HG02884 (cell line): Measurements from ENCODE around the gene IL17C.

Experiments
- ATAC-seq: cut with Tn5 transposase; IDR thresholded peaks from one replicate; pipeline ENCODE4 v1.9.1; 2021; ENCODE audit warnings: mild to moderate bottlenecking, moderate library complexity; ENCODE audit not compliant: unreplicated experiment

Gene IL17C

DNA sequence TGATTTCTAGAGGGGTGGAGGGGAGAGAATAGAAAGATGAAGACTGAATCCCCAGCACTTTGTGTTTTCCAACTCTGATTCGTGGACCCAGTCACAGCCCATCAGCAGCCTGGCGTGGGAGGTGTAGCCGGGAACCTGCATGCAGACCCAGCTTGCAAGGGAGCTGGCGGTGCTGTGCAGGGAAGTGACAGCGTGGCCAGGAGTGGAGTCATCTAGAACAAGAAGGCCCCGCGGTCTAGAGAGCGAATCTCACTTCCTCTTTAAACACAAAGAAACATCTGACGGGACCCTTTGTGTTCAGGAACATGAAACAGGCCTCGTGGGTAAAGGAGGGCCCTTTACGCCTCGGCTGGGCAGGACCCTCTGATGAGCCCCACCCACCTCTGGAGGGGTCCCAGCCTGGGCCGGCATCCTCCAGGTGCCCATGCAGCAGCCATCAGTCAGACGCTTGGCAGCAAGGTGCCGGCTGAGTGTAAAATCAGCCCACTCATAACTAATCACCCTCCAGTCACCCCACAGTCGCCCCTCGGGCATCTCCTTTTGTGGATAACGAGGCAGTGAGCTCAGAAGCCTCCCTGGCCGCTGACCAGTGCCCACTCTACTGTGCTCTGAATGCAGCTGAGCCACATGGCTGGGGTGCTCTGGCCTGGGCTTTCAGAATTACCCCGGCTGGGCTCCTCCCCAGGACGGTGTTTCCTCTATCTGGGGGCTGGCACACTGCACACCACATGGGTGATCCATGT, 43.5 kb downstream of the IL17C start:
- peak; percentile 65 for ATAC-seq

DNA sequence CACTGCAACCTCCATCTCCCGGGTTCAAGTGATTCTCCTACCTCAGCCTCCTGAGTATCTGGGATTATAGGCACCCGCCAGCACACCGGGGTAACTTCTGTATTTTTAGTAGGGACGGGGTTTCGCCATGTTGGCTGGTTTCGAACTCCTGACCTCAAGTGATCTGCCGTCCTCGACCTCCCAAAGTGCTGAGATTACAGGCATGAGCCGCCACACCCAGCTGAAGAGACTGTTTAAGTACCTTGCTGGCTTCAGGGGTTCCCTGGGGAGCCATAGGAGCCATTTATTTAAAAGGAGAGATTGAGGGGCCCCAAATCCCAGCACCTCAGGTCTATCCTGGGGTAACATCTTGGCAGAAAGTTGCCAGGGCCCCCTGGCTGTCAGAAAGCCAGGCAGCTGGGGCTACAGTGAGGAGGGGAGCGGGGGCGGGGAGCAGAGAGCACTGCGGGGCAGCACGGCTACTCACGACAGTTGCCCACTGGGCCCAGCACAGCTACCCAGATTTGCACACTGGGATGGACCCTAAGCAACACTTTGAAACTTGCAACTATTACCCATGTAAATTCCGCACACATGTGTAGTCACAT, 46.3 kb downstream of the IL17C start:
- no peak for ATAC-seq

DNA sequence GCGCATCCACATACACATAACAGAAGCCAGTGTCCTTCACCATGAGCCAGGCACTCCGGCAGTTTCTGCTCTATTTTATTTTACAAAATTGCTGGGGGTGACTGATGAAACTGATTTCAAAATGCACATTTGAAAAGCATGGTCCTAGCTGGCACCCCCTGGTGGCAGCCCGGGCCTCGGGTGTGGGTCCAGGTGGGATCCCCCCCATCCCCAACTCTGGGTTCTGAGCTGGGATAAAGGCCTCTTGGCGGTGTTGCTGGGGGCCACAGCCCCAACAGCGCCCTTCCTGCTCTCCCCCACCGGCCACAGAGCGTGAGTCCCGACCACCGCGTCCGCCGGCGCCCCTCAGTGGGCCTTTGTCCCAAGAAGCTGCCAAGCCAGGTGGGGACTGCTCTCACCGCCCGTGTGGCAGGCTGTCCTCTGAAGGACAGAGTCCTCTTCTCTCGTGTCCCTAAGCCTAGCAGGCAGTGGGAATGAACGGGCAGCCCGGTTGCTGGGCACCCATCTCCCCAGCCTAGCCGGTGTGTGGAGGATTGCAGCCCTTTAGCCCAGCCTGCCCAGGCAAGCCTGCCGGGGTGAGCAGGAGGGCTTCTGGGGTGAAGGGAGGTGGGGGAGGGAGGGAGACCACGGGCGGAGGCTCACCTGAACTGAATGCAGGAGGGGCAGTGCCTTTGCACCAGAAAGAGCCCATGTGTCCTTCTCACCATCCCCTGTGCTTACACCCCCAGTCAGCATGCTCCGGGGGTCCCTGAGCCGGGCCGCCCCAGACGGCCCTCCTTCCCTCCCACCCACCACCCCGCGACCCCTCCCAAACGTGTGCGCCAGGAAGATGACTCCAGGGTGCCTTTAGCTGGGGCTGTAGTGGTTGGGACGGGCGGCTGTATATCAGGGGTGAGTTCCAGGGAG, 47.0 kb downstream of the IL17C start:
- ATAC-seq, result no peak

GRCh38 chr16:88686062-88686438, 47.7 kb downstream of the IL17C start:
- ATAC-seq, result no peak

GRCh38 chr16:88686439-88687253, 48.3 kb downstream of the IL17C start, which contains the start of gene SNAI3:
TSS of gene SNAI3 (minus strand) at chr16:88686507. CDS start at chr16:88686406, 101 bp downstream.
- ATAC-seq, result no peak

- ATAC-seq, result no peak
Observed at GRCh38 chr16:88687254-88687576, 48.8 kb downstream of the IL17C start.

DNA sequence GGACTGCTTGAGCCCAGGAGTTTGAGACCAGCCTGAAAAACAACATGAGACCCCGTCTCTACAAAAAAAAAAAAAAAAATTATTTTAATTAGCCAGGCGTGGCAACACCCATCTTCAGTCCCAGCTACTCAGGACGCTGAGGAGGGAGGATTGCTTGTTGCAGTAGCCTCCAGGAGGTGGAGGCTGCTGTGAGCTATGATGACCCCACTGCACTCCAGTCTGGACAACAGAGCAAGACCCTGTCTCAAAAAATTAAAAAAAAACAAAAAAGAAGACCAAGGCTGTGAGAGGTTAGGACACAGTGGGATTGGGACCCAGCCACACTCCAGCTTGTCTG, 49.3 kb downstream of the IL17C start:
- ATAC-seq, result no peak

- no peak for ATAC-seq
Observed at GRCh38 chr16:88688013-88688778, 49.8 kb downstream of the IL17C start.
